Measurements from ENCODE around the gene SPECC1. TPM values are rescaled to one million over a fixed set of nuclear protein-coding genes. Genes with fewer than 3 reads are reported as not detected.

SPECC1 gene
- total and polyA plus RNA-seq, 3 donors from 2014 or later, result 78.6 to 160 (median 148) TPM

DNA sequence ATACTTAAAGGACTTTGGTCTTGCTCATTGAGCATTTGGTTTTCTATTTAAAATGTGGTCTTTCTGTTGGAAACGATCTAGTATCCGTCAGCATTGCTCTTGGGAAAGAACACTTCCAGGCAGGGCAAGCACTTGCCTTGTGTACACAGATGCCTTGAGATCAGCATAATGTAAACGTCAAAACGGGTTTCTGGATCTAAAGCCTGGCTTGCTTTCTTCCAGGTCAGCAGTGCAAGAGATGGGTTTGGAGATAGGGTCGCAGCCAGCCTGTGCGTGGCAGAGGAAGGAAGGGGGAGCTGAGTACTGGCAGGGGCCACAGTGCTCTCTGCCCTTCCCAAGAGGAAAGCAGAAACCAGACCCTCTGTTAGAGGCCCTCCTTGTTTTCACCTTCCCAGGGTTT, 282.7 kb downstream of the SPECC1 start:
- Histone ChIP-seq H3K9me3 (no peaks in the 10 kb centered on the region), H3K27me3 (no peaks in the 10 kb centered on the region), H3K4me1 (no peaks in the 10 kb centered on the region), H3K4me3 (no peak overlapping the region), H3K27ac (no peak overlapping the region), H3K36me3 (ENCODE audit: low read depth, missing control alignments) (no peaks in the 10 kb centered on the region)
- DNase-seq, result no peak
- intact Hi-C loops (cut with DNase I; ENCODE audit: low total_unique reads), result no loop called here
- WGBS, 2 donors, result 60 to 71% methylated on average over 4 to 6 of the region's 6 CpGs
- TF ChIP-seq, protein P1, sequence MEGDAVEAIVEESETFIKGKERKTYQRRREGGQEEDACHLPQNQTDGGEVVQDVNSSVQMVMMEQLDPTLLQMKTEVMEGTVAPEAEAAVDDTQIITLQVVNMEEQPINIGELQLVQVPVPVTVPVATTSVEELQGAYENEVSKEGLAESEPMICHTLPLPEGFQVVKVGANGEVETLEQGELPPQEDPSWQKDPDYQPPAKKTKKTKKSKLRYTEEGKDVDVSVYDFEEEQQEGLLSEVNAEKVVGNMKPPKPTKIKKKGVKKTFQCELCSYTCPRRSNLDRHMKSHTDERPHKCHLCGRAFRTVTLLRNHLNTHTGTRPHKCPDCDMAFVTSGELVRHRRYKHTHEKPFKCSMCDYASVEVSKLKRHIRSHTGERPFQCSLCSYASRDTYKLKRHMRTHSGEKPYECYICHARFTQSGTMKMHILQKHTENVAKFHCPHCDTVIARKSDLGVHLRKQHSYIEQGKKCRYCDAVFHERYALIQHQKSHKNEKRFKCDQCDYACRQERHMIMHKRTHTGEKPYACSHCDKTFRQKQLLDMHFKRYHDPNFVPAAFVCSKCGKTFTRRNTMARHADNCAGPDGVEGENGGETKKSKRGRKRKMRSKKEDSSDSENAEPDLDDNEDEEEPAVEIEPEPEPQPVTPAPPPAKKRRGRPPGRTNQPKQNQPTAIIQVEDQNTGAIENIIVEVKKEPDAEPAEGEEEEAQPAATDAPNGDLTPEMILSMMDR (IDR thresholded peaks at IDR 0.05), result no peak
- no peak for TF ChIP-seq POLR2A (IDR thresholded peaks at IDR 0.05)

DNA sequence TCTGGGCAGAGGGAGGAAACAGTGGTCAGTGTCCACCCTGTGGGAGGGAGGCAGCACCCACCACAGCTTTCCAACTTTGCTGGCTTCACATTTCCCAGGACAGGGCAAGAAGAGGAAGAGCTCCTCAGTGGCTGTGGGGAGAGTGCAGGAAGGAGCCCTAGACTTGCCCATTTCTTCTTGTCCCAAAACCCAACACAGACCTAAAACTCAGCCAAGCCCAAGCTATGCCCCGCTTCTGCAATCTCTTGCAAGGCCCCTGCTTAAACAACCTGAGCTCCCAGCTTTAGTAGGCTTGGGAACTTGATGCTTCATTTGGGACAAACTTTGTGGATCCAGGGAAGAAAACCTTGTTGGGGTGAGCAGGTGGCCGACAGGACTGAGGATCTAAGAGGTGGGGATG, 284.3 kb downstream of the SPECC1 start:
- 94 to 98% methylated on average over 2 of the region's 2 CpGs for WGBS, 2 donors

DNA sequence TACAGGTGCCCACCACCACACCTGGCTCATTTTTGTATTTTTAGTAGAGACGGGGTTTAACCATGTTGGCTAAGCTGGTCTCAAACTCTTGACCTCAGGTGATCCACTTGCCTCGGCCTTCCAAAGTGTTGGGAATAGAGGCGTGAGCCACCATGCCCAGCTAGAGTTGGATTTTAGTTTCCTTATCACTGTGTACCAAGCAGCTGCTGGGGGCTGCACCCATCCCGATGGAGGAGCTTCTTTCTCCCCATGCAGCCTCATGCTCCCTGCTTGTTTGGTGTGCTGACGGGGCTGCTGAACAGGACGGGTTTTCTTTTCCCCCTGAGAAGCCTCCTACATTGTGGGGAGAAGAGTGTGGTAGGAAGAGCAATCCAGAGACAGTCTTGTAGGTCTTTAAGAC, 285.0 kb downstream of the SPECC1 start:
- no peaks in the 10 kb centered on the region for H3K9me3 ChIP-seq
- no peaks in the 10 kb centered on the region for H3K4me1 ChIP-seq
- intact Hi-C loops (cut with DNase I; ENCODE audit: low total_unique reads), result no loop called here
- H3K27ac ChIP-seq, result no peak overlapping the region
- no peak overlapping the region for H3K4me3 ChIP-seq
- no peak for DNase-seq
- no peaks in the 10 kb centered on the region for H3K36me3 ChIP-seq (ENCODE audit: low read depth, missing control alignments)
- TF ChIP-seq, protein P1 (IDR thresholded peaks at IDR 0.05), result no peak
- TF ChIP-seq POLR2A (IDR thresholded peaks at IDR 0.05), result no peak
- 93 to 99% methylated on average over 6 of the region's 6 CpGs for WGBS, 2 donors
- H3K27me3 ChIP-seq, result no peaks in the 10 kb centered on the region

More for the DNA sequence above, 284.3 kb downstream of the SPECC1 start:
- Histone ChIP-seq H3K27ac (no peak overlapping the region), H3K9me3 (no peaks in the 10 kb centered on the region), H3K36me3 (ENCODE audit: low read depth, missing control alignments) (no peaks in the 10 kb centered on the region), H3K27me3 (no peaks in the 10 kb centered on the region), H3K4me1 (no peaks in the 10 kb centered on the region), H3K4me3 (no peak overlapping the region)
- no peak for DNase-seq
- intact Hi-C loops (cut with DNase I; ENCODE audit: low total_unique reads), result no loop called here
- TF ChIP-seq, protein P1 (IDR thresholded peaks at IDR 0.05), result no peak
- TF ChIP-seq POLR2A (IDR thresholded peaks at IDR 0.05), result no peak

DNA sequence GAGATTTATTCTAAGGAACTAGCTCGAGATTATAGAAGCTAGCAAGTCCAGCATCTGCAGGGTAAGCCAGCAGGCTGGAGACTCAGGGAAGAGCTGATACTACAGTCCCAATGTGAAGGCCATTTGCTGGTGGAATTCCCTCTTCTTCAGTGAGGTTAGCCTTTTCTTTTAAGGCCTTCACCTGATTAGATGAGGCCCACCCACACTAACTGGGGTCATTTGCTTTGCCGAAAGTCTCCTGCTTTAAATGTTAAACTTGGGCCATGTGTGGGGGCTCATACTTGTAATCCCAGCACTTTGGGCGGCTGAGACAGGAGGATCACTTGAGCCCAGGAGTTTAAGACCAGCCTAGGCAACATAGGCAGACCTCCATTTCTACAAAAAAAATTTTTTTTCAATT, 289.9 kb downstream of the SPECC1 start:
- Histone ChIP-seq H3K4me1 (peaks cover 5% of the 10 kb centered on the region), H3K36me3 (ENCODE audit: low read depth, missing control alignments) (no peaks in the 10 kb centered on the region), H3K27me3 (no peaks in the 10 kb centered on the region), H3K27ac (no peak overlapping the region), H3K4me3 (no peak overlapping the region), H3K9me3 (no peaks in the 10 kb centered on the region)
- WGBS, 2 donors, result 92 to 100% methylated on average over 3 of the region's 3 CpGs
- no peak for DNase-seq
- intact Hi-C loops (cut with DNase I; ENCODE audit: low total_unique reads), result no loop called here
- TF ChIP-seq POLR2A (IDR thresholded peaks at IDR 0.05), result no peak

DNA sequence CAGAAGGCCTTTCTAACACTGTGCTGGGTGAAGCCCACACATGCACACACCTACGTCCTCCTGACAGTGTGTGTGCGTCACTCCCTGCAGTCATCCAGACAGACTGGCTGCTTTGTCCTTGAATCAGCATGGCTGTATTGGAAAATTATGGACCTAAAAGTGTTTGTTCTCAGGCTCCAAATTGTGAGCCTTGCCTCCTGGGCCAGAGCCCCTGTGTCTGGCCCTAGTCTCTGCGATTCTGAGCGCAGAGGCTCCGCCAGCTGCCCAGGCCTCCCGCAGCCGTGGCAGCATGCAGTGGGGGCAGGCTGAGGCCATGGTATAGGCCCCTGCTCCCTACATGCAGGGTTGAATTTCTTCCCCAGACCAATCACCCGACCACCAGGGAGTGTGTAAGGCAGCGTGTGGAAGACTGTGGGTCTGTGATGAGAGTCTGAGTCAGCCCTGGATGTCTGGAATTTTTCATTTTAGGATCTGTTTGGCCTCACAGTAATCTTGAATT, 291.3 kb downstream of the SPECC1 start:
- TF ChIP-seq, protein P1 (IDR thresholded peaks at IDR 0.05), result no peak
- H3K36me3 ChIP-seq (ENCODE audit: low read depth, missing control alignments), result no peaks in the 10 kb centered on the region
- H3K4me3 ChIP-seq, result no peak overlapping the region
- 57% methylated on average over 4 to 9 of the region's 9 CpGs for WGBS, 2 donors
- intact Hi-C loops (cut with DNase I; ENCODE audit: low total_unique reads), result no loop called here
- peaks cover 5% of the 10 kb centered on the region for H3K4me1 ChIP-seq
- no peak for DNase-seq
- no peaks in the 10 kb centered on the region for H3K9me3 ChIP-seq
- no peaks in the 10 kb centered on the region for H3K27me3 ChIP-seq
- H3K27ac ChIP-seq, result peak overlapping the region; percentile 56 to 67
